ENCODE measurements around the gene RALGAPA2.

GRCh38 chr20:20657092-20657491, 55.4 kb downstream of the RALGAPA2 start:
- TF ChIP-seq EZH2phosphoT487 (IDR thresholded peaks at IDR 0.05; ENCODE audit: borderline replicate concordance) = no peak
- no peak for TF ChIP-seq CTCF (conservative IDR thresholded peaks at IDR 0.05; ENCODE audit: low read length)
